SK-N-SH (cell line): ENCODE results near the gene ASCC2. TPM values are rescaled to one million over a fixed set of nuclear protein-coding genes. Genes with fewer than 3 reads are reported as not detected.

ENCODE experiments used
- CTCF ChIA-PET: fragments of 300-600, 350-600 bp; formaldehyde crosslinking; extraction: SDS; loops from one replicate; lab custom pipeline; 2021; lab: Yijun Ruan, JAX
- POLR2A ChIA-PET: fragments of 350-600 bp; sonication (Branson Sonifier 250); formaldehyde crosslinking; extraction: SDS; loops from one replicate; lab custom pipeline; 2020; ENCODE audit warnings: antibody characterized with exemption, inconsistent platforms; lab: Yijun Ruan, JAX
- DNase-seq: peaks from one replicate; pipeline ENCODE4 v3.0.0; 2012
- H2AFZ ChIP-seq: fragments of 200-600 bp; sonication (generic); 2 replicates; pipeline ENCODE4 v1.8.1; 2016; ENCODE audit warnings: antibody characterized with exemption, mild to moderate bottlenecking, low read depth
- H3F3A ChIP-seq: fragments of 200-600 bp; sonication (generic); replicated peaks from 2 replicates; pipeline ENCODE3; 2016; ENCODE audit warnings: antibody characterized with exemption, mild to moderate bottlenecking; ENCODE audit not compliant: insufficient read depth
- H3K27ac ChIP-seq, 2 experiments: fragments of 200-500 bp in 1 of 2; fragments of 200-600 bp in 1 of 2; sonication (Bioruptor generic) in 1 of 2; sonication (generic), shearing (Covaris generic) in 1 of 2; 2 replicates each; pipeline versions ENCODE4 v1.5.1 to v1.6.1; 2014 to 2016; ENCODE audit warnings: low read depth in 2 of 2, inconsistent platforms in 1 of 2, low read length in 1 of 2, mild to moderate bottlenecking in 1 of 2, mixed read lengths in 1 of 2
- H3K27me3 ChIP-seq: fragments of 200-600 bp; sonication (generic), shearing (Covaris generic); 2 replicates; pipeline ENCODE4 v1.6.1; 2016; ENCODE audit warnings: mixed run types; ENCODE audit not compliant: insufficient read depth
- H3K36me3 ChIP-seq, 2 experiments: fragments of 200-500 bp in 1 of 2; fragments of 200-600 bp in 1 of 2; sonication (Bioruptor generic) in 1 of 2; sonication (generic) in 1 of 2; replicated peaks in 1 of 2; 2 replicates each; pipeline versions ENCODE3 to v1.5.1; 2014 to 2016; ENCODE audit warnings: low read length in 1 of 2, mild to moderate bottlenecking in 1 of 2; ENCODE audit not compliant: insufficient read depth in 2 of 2, control insufficient read depth in 1 of 2
- H3K4me1 ChIP-seq, 2 experiments: fragments of 200-500 bp in 1 of 2; fragments of 200-600 bp in 1 of 2; sonication (Bioruptor generic) in 1 of 2; sonication (generic), shearing (Covaris generic) in 1 of 2; 2 replicates each; pipeline versions ENCODE4 v1.5.1 to v1.6.1; 2014 to 2016; ENCODE audit warnings: low read depth in 1 of 2, low read length in 1 of 2, mixed run types in 1 of 2; ENCODE audit not compliant: insufficient read depth in 2 of 2, control insufficient read depth in 1 of 2
- H3K4me2 ChIP-seq: fragments of 200-600 bp; sonication (generic), shearing (Covaris generic); 2 replicates; pipeline ENCODE4 v1.6.1; 2017; ENCODE audit warnings: mixed run types
- H3K4me3 ChIP-seq, 2 experiments: fragments of 200-500 bp in 1 of 2; fragments of 200-600 bp in 1 of 2; sonication (Bioruptor generic) in 1 of 2; sonication (generic), shearing (Covaris generic) in 1 of 2; 2 replicates each; pipeline versions ENCODE4 v1.5.1 to v1.8.1; 2014 to 2016; ENCODE audit warnings: low read depth in 2 of 2, inconsistent platforms in 1 of 2, low read length in 1 of 2, mild to moderate bottlenecking in 1 of 2, mixed read lengths in 1 of 2, moderate library complexity in 1 of 2
- H3K79me2 ChIP-seq: fragments of 200-600 bp; sonication (generic); 2 replicates; pipeline ENCODE4 v1.8.1; 2017; ENCODE audit warnings: mild to moderate bottlenecking; ENCODE audit not compliant: insufficient read depth
- H3K9ac ChIP-seq: fragments of 200-600 bp; sonication (generic); 2 replicates; pipeline ENCODE4 v1.6.1; 2017; ENCODE audit warnings: mixed run types
- H3K9me2 ChIP-seq: fragments of 200-600 bp; sonication (generic); 2 replicates; pipeline ENCODE4 v1.6.1; 2017; ENCODE audit warnings: mixed run types
- H3K9me3 ChIP-seq: fragments of 200-600 bp; sonication (generic); 2 replicates; pipeline ENCODE4 v1.6.1; 2017; ENCODE audit warnings: mixed run types, mild to moderate bottlenecking, moderate library complexity
- H4K20me1 ChIP-seq: fragments of 200-600 bp; sonication (generic); 2 replicates; pipeline ENCODE4 v1.6.1; 2017; ENCODE audit warnings: mild to moderate bottlenecking, mixed run types; ENCODE audit not compliant: insufficient read depth
- CHD2 ChIP-seq: fragments of 150-350 bp; IDR thresholded peaks from 2 replicates; pipeline ENCODE4 v1.6.1; 2018; ENCODE audit warnings: low read length; ENCODE audit not compliant: partially characterized antibody
- ELF1 ChIP-seq: IDR thresholded peaks from 2 replicates; pipeline ENCODE4 v1.4.0; 2012
- EP300 ChIP-seq, 2 experiments: IDR thresholded peaks; 2 replicates each; pipeline versions ENCODE4 v1.4.0 to v1.6.1; 2012; ENCODE audit warnings: borderline replicate concordance in 1 of 2, low read depth in 1 of 2, low read length in 1 of 2
- FOXJ3 ChIP-seq: sonication (generic); formaldehyde crosslinking; IDR thresholded peaks from 2 replicates; pipeline ENCODE4 v1.5.1; 2020; ENCODE audit warnings: mild to moderate bottlenecking, missing genetic modification reagents
- GATA2 ChIP-seq: sonication (generic); formaldehyde crosslinking; IDR thresholded peaks from 2 replicates; pipeline ENCODE4 v1.5.0; 2020; ENCODE audit warnings: mild to moderate bottlenecking, missing genetic modification reagents
- JUND ChIP-seq: IDR thresholded peaks from 2 replicates; pipeline ENCODE4 v1.4.0; 2012
- NFIC ChIP-seq: IDR thresholded peaks from 2 replicates; pipeline ENCODE4 v1.4.0; 2012; ENCODE audit warnings: borderline replicate concordance
- POLR2AphosphoS5 ChIP-seq: IDR thresholded peaks from 2 replicates; pipeline ENCODE4 v1.6.1; 2012; ENCODE audit warnings: low read depth, low read length
- RCOR1 ChIP-seq: fragments of 150-350 bp; IDR thresholded peaks from 2 replicates; pipeline ENCODE4 v1.6.1; 2017; ENCODE audit warnings: antibody characterized with exemption, low read length
- SMC3 ChIP-seq: IDR thresholded peaks from 2 replicates; pipeline ENCODE4 v1.6.1; 2012; ENCODE audit warnings: low read depth, low read length, improper control_type of control experiment
- TAF1 ChIP-seq: IDR thresholded peaks from 2 replicates; pipeline ENCODE4 v1.6.1; 2012; ENCODE audit warnings: low read depth, mild to moderate bottlenecking, low read length, moderate library complexity, borderline replicate concordance
- YY1 ChIP-seq: IDR thresholded peaks from 2 replicates; pipeline ENCODE4 v1.4.0; 2012; ENCODE audit warnings: low read depth, mild to moderate bottlenecking
- WGBS: methylation state at CpG from one replicate; pipeline ENCODE4 v1.1.6; 2017; ENCODE audit warnings: low lambda C conversion rate; 5-methylcytosine and 5-hydroxymethylcytosine counted together
- polyA plus RNA-seq, 3 experiments: library from polyadenylated mRNA; depleted of rRNA; stranded (reverse); fragments of >200 nt; gene quantifications; 2 replicates each; pipeline ENCODE4 v1.2.3, GENCODE V29; 2012
- TF ChIP-seq, protein P1 (sequence below): IDR thresholded peaks from 2 replicates; pipeline ENCODE4 v1.6.1; 2012; ENCODE audit warnings: mild to moderate bottlenecking, low read depth, low read length, moderate library complexity
- TF ChIP-seq, protein P2 (sequence below): fragments of 150-350 bp; IDR thresholded peaks from 2 replicates; pipeline ENCODE4 v1.6.1; 2016; ENCODE audit warnings: mild to moderate bottlenecking, low read depth, low read length
- TF ChIP-seq, protein P3 (sequence below): IDR thresholded peaks from 2 replicates; pipeline ENCODE4 v1.4.0; 2012; ENCODE audit warnings: low read depth, borderline replicate concordance
- TF ChIP-seq, protein P4 (sequence below): IDR thresholded peaks from 2 replicates; pipeline ENCODE4; 2012

ASCC2 gene
- polyA plus RNA-seq, 1 of the 3 experiments (the other 2 are of a cell fraction) = 82.0 TPM

DNA sequence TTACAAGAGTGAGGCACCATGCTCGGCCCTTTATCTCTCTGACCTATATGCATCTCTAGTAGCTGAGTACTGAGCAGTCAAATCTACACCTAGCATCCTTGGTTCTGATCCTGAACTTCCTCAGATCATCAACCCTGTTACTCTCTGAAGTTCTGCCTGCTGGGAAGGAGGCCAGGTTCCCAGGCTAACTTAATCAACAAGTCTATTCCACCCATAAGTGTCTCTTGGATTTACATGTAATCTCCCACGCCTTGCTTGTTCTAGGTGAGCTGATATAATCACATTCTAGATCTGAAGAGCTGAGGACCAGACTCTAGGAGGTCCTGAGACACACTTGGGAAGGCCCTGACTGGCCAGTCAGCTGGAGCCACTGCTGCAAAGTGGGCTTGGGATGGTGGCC is 96.1 kb downstream of the ASCC2 start:
- no peaks in the 10 kb centered on the region for H3K79me2 ChIP-seq
- no peaks in the 10 kb centered on the region for H3K9me3 ChIP-seq
- 94% methylated on average over 2 of the region's 2 CpGs for WGBS
- no peaks in the 10 kb centered on the region for H3K27me3 ChIP-seq
- no peaks in the 10 kb centered on the region; a peak in 1 of 4 replicates for H3K4me1 ChIP-seq
- H3K36me3 ChIP-seq = peaks cover 0 to 12% of the 10 kb centered on the region in 2 experiments
- ChIA-PET CTCF (interaction anchor here (1.2 to 1.7 kb wide), 4 partner anchors 9 to 25 kb away, joined by 3 to 4 read pairs (median 3); partner anchors contain the start of genes UQCR10 and ZMAT5), POLR2A (no interaction called here)
- H3K4me3 ChIP-seq = no peak overlapping the region
- no peak overlapping the region for H3K9ac ChIP-seq
- H3F3A ChIP-seq = no peaks in the 10 kb centered on the region
- H4K20me1 ChIP-seq = no peaks in the 10 kb centered on the region
- H2AFZ ChIP-seq = no peak overlapping the region
- no peak overlapping the region for H3K27ac ChIP-seq
- no peak overlapping the region for H3K4me2 ChIP-seq
- DNase-seq = no peak
- TF ChIP-seq FOXJ3 = no peak
- no peak for TF ChIP-seq JUND
- TF ChIP-seq EP300 (IDR thresholded peaks at IDR 0.05; ENCODE audit: borderline replicate concordance in 1 of 2, low read depth in 1 of 2, low read length in 1 of 2) = no peak
- no peak for TF ChIP-seq POLR2AphosphoS5
- TF ChIP-seq, protein P1, sequence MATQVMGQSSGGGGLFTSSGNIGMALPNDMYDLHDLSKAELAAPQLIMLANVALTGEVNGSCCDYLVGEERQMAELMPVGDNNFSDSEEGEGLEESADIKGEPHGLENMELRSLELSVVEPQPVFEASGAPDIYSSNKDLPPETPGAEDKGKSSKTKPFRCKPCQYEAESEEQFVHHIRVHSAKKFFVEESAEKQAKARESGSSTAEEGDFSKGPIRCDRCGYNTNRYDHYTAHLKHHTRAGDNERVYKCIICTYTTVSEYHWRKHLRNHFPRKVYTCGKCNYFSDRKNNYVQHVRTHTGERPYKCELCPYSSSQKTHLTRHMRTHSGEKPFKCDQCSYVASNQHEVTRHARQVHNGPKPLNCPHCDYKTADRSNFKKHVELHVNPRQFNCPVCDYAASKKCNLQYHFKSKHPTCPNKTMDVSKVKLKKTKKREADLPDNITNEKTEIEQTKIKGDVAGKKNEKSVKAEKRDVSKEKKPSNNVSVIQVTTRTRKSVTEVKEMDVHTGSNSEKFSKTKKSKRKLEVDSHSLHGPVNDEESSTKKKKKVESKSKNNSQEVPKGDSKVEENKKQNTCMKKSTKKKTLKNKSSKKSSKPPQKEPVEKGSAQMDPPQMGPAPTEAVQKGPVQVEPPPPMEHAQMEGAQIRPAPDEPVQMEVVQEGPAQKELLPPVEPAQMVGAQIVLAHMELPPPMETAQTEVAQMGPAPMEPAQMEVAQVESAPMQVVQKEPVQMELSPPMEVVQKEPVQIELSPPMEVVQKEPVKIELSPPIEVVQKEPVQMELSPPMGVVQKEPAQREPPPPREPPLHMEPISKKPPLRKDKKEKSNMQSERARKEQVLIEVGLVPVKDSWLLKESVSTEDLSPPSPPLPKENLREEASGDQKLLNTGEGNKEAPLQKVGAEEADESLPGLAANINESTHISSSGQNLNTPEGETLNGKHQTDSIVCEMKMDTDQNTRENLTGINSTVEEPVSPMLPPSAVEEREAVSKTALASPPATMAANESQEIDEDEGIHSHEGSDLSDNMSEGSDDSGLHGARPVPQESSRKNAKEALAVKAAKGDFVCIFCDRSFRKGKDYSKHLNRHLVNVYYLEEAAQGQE = no peak
- no peak for TF ChIP-seq NFIC
- no peak for TF ChIP-seq GATA2
- TF ChIP-seq CHD2 = no peak
- TF ChIP-seq, protein P2, sequence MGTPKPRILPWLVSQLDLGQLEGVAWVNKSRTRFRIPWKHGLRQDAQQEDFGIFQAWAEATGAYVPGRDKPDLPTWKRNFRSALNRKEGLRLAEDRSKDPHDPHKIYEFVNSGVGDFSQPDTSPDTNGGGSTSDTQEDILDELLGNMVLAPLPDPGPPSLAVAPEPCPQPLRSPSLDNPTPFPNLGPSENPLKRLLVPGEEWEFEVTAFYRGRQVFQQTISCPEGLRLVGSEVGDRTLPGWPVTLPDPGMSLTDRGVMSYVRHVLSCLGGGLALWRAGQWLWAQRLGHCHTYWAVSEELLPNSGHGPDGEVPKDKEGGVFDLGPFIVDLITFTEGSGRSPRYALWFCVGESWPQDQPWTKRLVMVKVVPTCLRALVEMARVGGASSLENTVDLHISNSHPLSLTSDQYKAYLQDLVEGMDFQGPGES = no peak
- TF ChIP-seq, protein P3, sequence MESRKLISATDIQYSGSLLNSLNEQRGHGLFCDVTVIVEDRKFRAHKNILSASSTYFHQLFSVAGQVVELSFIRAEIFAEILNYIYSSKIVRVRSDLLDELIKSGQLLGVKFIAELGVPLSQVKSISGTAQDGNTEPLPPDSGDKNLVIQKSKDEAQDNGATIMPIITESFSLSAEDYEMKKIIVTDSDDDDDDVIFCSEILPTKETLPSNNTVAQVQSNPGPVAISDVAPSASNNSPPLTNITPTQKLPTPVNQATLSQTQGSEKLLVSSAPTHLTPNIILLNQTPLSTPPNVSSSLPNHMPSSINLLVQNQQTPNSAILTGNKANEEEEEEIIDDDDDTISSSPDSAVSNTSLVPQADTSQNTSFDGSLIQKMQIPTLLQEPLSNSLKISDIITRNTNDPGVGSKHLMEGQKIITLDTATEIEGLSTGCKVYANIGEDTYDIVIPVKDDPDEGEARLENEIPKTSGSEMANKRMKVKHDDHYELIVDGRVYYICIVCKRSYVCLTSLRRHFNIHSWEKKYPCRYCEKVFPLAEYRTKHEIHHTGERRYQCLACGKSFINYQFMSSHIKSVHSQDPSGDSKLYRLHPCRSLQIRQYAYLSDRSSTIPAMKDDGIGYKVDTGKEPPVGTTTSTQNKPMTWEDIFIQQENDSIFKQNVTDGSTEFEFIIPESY = no peak
- TF ChIP-seq TAF1 = no peak
- TF ChIP-seq, protein P4, sequence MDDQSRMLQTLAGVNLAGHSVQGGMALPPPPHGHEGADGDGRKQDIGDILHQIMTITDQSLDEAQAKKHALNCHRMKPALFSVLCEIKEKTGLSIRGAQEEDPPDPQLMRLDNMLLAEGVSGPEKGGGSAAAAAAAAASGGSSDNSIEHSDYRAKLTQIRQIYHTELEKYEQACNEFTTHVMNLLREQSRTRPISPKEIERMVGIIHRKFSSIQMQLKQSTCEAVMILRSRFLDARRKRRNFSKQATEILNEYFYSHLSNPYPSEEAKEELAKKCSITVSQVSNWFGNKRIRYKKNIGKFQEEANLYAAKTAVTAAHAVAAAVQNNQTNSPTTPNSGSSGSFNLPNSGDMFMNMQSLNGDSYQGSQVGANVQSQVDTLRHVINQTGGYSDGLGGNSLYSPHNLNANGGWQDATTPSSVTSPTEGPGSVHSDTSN = no peak
- no peak for TF ChIP-seq ELF1
- no peak for TF ChIP-seq YY1
- TF ChIP-seq SMC3 = no peak
- TF ChIP-seq RCOR1 = no peak
- no peaks in the 10 kb centered on the region for H3K9me2 ChIP-seq
